Endothelial cell of umbilical vein (primary cell): ENCODE results near the gene SOCS3. TPM values are rescaled to one million over a fixed set of nuclear protein-coding genes. Genes with fewer than 3 reads are reported as not detected.

Experiments
- BruUV-seq: library from RNA; stranded (reverse); fragments of 400-500 nt; replicated peaks from 2 replicates; lab custom pipeline; 2021; lab: Mats Ljungman, UMichigan
- CTCF ChIA-PET: fragments of 300-600, 350-600 bp; sonication (Branson Sonifier 250); formaldehyde crosslinking; loops from one replicate; lab custom pipeline; 2021; ENCODE audit warnings: antibody characterized with exemption, inconsistent platforms; lab: Charles Lee
- POLR2A ChIA-PET: fragments of 300-600, 350-600 bp; sonication (Branson Sonifier 250); formaldehyde crosslinking; loops from one replicate; lab custom pipeline; 2021; ENCODE audit warnings: antibody characterized with exemption, inconsistent platforms; lab: Charles Lee
- DNase-seq: peaks from one replicate; pipeline ENCODE4 v3.0.0-alpha.2; 2011; ENCODE audit warnings: low read depth, low spot score
- FAIRE-seq: peaks from 2 replicates; lab custom pipeline; 2011; peaks lifted over from hg19 to GRCh38; lab: Jason Lieb, UNC
- H2AFZ ChIP-seq: 2 replicates; pipeline ENCODE4 v1.6.0; 2012; ENCODE audit warnings: low read depth, low read length, control low read depth, inconsistent platforms
- H3K27ac ChIP-seq: 2 replicates; pipeline ENCODE4 v1.5.1; 2011; ENCODE audit warnings: low read depth, mild to moderate bottlenecking, control low read depth, low read length, moderate library complexity; ENCODE audit not compliant: insufficient read depth
- H3K27me3 ChIP-seq, 2 experiments: 2 replicates each; pipeline versions ENCODE4 v1.6.0 to v1.6.1; 2011; ENCODE audit warnings: low read length in 2 of 2, mixed read lengths in 1 of 2; ENCODE audit not compliant: control insufficient read depth in 2 of 2, insufficient read depth in 2 of 2
- H3K36me3 ChIP-seq, 2 experiments: 2 replicates in 1 of 2; 3 replicates in 1 of 2; pipeline ENCODE4 v1.5.1; 2011; ENCODE audit warnings: low read length in 2 of 2, mild to moderate bottlenecking in 1 of 2, moderate library complexity in 1 of 2; ENCODE audit not compliant: control insufficient read depth in 2 of 2, insufficient read depth in 2 of 2; ENCODE audit errors: extremely low read depth in 1 of 2
- H3K4me1 ChIP-seq: 3 replicates; pipeline ENCODE4 v1.5.1; 2011; ENCODE audit warnings: mild to moderate bottlenecking, low read length; ENCODE audit not compliant: control insufficient read depth, insufficient read depth; ENCODE audit errors: extremely low read depth
- H3K4me2 ChIP-seq: 2 replicates; pipeline ENCODE4 v1.6.1; 2011; ENCODE audit warnings: low read length, control low read depth, mixed read lengths; ENCODE audit not compliant: insufficient read depth
- H3K4me3 ChIP-seq, 3 experiments: fragments of 200-600 bp in 1 of 3; sonication (generic), shearing (Covaris generic) in 1 of 3; replicated peaks in 1 of 3; 2 replicates each; pipeline ENCODE4 v1.5.1; 2011 to 2016; ENCODE audit warnings: control low read depth in 3 of 3, low read length in 3 of 3, mild to moderate bottlenecking in 2 of 3, inconsistent platforms in 1 of 3, low read depth in 1 of 3, moderate library complexity in 1 of 3; ENCODE audit not compliant: insufficient read depth in 1 of 3
- H3K79me2 ChIP-seq: 2 replicates; pipeline ENCODE4 v1.6.0; 2012; ENCODE audit warnings: low read length, inconsistent platforms; ENCODE audit not compliant: control insufficient read depth, insufficient read depth
- H3K9ac ChIP-seq: replicated peaks from 2 replicates; pipeline ENCODE3; 2011; ENCODE audit warnings: low read length, control low read depth; ENCODE audit not compliant: insufficient read depth; ENCODE audit errors: extremely low read depth
- H3K9me1 ChIP-seq: replicated peaks from 3 replicates; pipeline ENCODE4 v1.6.0; 2011; ENCODE audit warnings: mild to moderate bottlenecking, low read length; ENCODE audit not compliant: control insufficient read depth, insufficient read depth; ENCODE audit errors: extremely low read depth
- H3K9me3 ChIP-seq: replicated peaks from 2 replicates; pipeline ENCODE4 v1.5.1; 2012; ENCODE audit warnings: low read length, inconsistent platforms; ENCODE audit not compliant: control insufficient read depth, insufficient read depth
- H4K20me1 ChIP-seq: replicated peaks from 2 replicates; pipeline ENCODE3; 2011; ENCODE audit warnings: mild to moderate bottlenecking, low read length; ENCODE audit not compliant: control insufficient read depth, insufficient read depth; ENCODE audit errors: extremely low read depth
- CTCF ChIP-seq, 2 donors: IDR thresholded peaks; 1 replicate in 1 of 2; 2 replicates in 1 of 2; pipeline ENCODE4 v1.5.1; 2011; ENCODE audit warnings: low read length in 2 of 2, mild to moderate bottlenecking in 2 of 2, moderate library complexity in 2 of 2, control low read depth in 1 of 2, inconsistent platforms in 1 of 2, low read depth in 1 of 2; ENCODE audit not compliant: insufficient read depth in 1 of 2; ENCODE audit errors: extremely low read depth in 1 of 2
- EZH2 ChIP-seq: IDR thresholded peaks from 2 replicates; pipeline ENCODE4 v1.6.1; 2012; ENCODE audit warnings: borderline replicate concordance, low read depth, mild to moderate bottlenecking, moderate library complexity, low read length, inconsistent platforms; ENCODE audit not compliant: severe bottlenecking
- FOS ChIP-seq: IDR thresholded peaks from 2 replicates; pipeline ENCODE4 v1.6.1; 2011; ENCODE audit warnings: mild to moderate bottlenecking, low read length, moderate library complexity, borderline replicate concordance; ENCODE audit not compliant: insufficient read depth
- GATA2 ChIP-seq: IDR thresholded peaks from 2 replicates; pipeline ENCODE4 v1.7.0; 2011; ENCODE audit warnings: low read depth, mild to moderate bottlenecking, moderate library complexity, mixed read lengths, low read length; ENCODE audit not compliant: insufficient read length, insufficient read depth
- JUN ChIP-seq: IDR thresholded peaks from 2 replicates; pipeline ENCODE4 v1.6.1; 2011; ENCODE audit warnings: borderline replicate concordance, low read depth; ENCODE audit not compliant: insufficient read length, insufficient read depth
- MAX ChIP-seq: IDR thresholded peaks from 2 replicates; pipeline ENCODE4 v1.6.1; 2011; ENCODE audit not compliant: insufficient read depth, insufficient read length
- MYC ChIP-seq: IDR thresholded peaks from one replicate; pipeline ENCODE4 v1.6.1; 2011; ENCODE audit warnings: mild to moderate bottlenecking, low read depth, low read length
- POLR2A ChIP-seq: IDR thresholded peaks from 2 replicates; pipeline ENCODE4 v1.6.1; 2012; ENCODE audit warnings: low read depth, mild to moderate bottlenecking, control low read depth, low read length
- POLR2AphosphoS5 ChIP-seq: IDR thresholded peaks from 2 replicates; pipeline ENCODE4 v1.6.1; 2012; ENCODE audit warnings: low read depth, mild to moderate bottlenecking, control low read depth, low read length, moderate library complexity; ENCODE audit not compliant: insufficient read depth
- dilution Hi-C: fragments of 300-500 bp; cut with MboI; formaldehyde crosslinking; loops from one replicate; pipeline ENCODE4 v1.15.0; 2019; ENCODE audit warnings: low sequenced_read_pairs; ENCODE audit not compliant: extremely low pct_ligation_motif_present
- intact Hi-C: fragments of 100-400 bp; cut with micrococcal nuclease; formaldehyde crosslinking; loops from one replicate; pipeline ENCODE4 v1.10.0; 2022
- polyA plus RNA-seq, 4 experiments: library from polyadenylated mRNA; depleted of rRNA in 3 of 4; stranded (reverse) in 3 of 4; unstranded in 1 of 4; fragments of >200 nt; gene quantifications; 2 replicates each; pipeline versions ENCODE4 v1.2.1 to v1.2.3, GENCODE V29; 2011 to 2012; ENCODE audit warnings: missing spikeins in 1 of 4
- total RNA-seq: library from RNA; stranded (reverse); gene quantifications from 2 replicates; pipeline ENCODE4 v1.2.3, GENCODE V29; 2021

The SOCS3 gene
- total and polyA plus RNA-seq, 2 donors (not counting 3 experiments of a cell fraction or from before 2014, with no cell fraction given): 6.2 to 14.3 TPM

- Histone ChIP-seq H3K4me2 (no peak overlapping the region), H3K4me3 (no peak overlapping the region), H3K36me3 (peaks cover 20 to 56% of the 10 kb centered on the region in 2 experiments), H3K27me3 (no peaks in the 10 kb centered on the region), H3K79me2 (peaks cover 46% of the 10 kb centered on the region), H3K9me1 (no peaks in the 10 kb centered on the region), H3K27ac (no peak overlapping the region), H4K20me1 (no peaks in the 10 kb centered on the region), H3K9me3 (no peaks in the 10 kb centered on the region), H3K9ac (no peak overlapping the region), H3K4me1 (peaks cover 14% of the 10 kb centered on the region), H2AFZ (no peak overlapping the region)
- POLR2A ChIA-PET: no interaction called here
- BruUV-seq: no TSS peak
- FAIRE-seq (no peak), DNase-seq (no peak)
- no peak for TF ChIP-seq MAX
- no peak for TF ChIP-seq GATA2
- no peak for TF ChIP-seq CTCF (IDR thresholded peaks at IDR 0.05; ENCODE audit: extremely low read depth in 1 of 2, insufficient read depth in 1 of 2, low read depth in 1 of 2, low read length in 2 of 2)
- TF ChIP-seq POLR2AphosphoS5: no peak
- no peak for TF ChIP-seq FOS
- no peak for TF ChIP-seq MYC
- TF ChIP-seq JUN: no peak
- TF ChIP-seq POLR2A: no peak
- no peak for TF ChIP-seq EZH2
- CTCF ChIA-PET: interaction anchor here (0.7 to 1.3 kb wide), 2 partner anchors 23 to 34 kb away, joined by 3 to 4 read pairs; no protein-coding TSS in a partner anchor
- intact Hi-C loops (no loop called here), dilution Hi-C loops (no loop called here)
These were observed 38.5 kb upstream of the SOCS3 start for GRCh38 chr17:78398390-78398789.
